H1 (cell line): ENCODE results near the gene HS2ST1. TPM values are rescaled to one million over a fixed set of nuclear protein-coding genes. Genes with fewer than 3 reads are reported as not detected.

ENCODE experiments used
- CTCF ChIA-PET: fragments of 300-600 bp; sonication (Branson Sonifier 250); formaldehyde crosslinking; loops from one replicate; lab custom pipeline; 2021; ENCODE audit not compliant: partially characterized antibody; lab: Charles Lee
- POLR2A ChIA-PET: fragments of 300-600 bp; sonication (Branson Sonifier 250); formaldehyde crosslinking; loops from one replicate; lab custom pipeline; 2021; ENCODE audit warnings: inconsistent platforms; ENCODE audit not compliant: partially characterized antibody; lab: Charles Lee
- DNase-seq, 2 experiments: peaks; one replicate each; pipeline versions ENCODE4 v3.0.0 to v3.0.0-alpha.2; 2010 to 2022; ENCODE audit warnings: low spot score in 2 of 2, low read depth in 1 of 2, mixed read lengths in 1 of 2
- FAIRE-seq: peaks from 2 replicates; lab custom pipeline; 2011; peaks lifted over from hg19 to GRCh38; lab: Jason Lieb, UNC
- H2AFZ ChIP-seq: 2 replicates; pipeline ENCODE4 v1.8.1; 2012; ENCODE audit warnings: low read length, inconsistent platforms
- H2AK5ac ChIP-seq: 2 replicates; pipeline ENCODE4 v1.6.1; 2013; ENCODE audit warnings: low read depth, low read length
- H2BK120ac ChIP-seq: replicated peaks from 2 replicates; pipeline ENCODE3; 2013; ENCODE audit warnings: low read depth, low read length, inconsistent platforms
- H2BK12ac ChIP-seq: 2 replicates; pipeline ENCODE4 v1.6.1; 2013; ENCODE audit warnings: low read depth, low read length
- H2BK15ac ChIP-seq: 2 replicates; pipeline ENCODE4 v1.6.1; 2013; ENCODE audit warnings: low read length
- H2BK20ac ChIP-seq: 2 replicates; pipeline ENCODE4 v1.6.1; 2013; ENCODE audit warnings: low read length
- H2BK5ac ChIP-seq: 2 replicates; pipeline ENCODE4 v1.6.1; 2013; ENCODE audit warnings: low read depth, low read length
- H3K14ac ChIP-seq: 2 replicates; pipeline ENCODE4 v1.6.1; 2013; ENCODE audit warnings: inconsistent platforms; ENCODE audit not compliant: insufficient read length
- H3K18ac ChIP-seq: 2 replicates; pipeline ENCODE4 v1.6.1; 2013; ENCODE audit warnings: low read length; ENCODE audit errors: extremely low read depth
- H3K23ac ChIP-seq: 2 replicates; pipeline ENCODE4 v1.6.1; 2013; ENCODE audit warnings: inconsistent platforms; ENCODE audit not compliant: insufficient read length
- H3K23me2 ChIP-seq: 2 replicates; pipeline ENCODE4 v1.6.1; 2013; ENCODE audit warnings: low read depth, low read length
- H3K27ac ChIP-seq: 2 replicates; pipeline ENCODE4 v1.6.1; 2011; ENCODE audit warnings: low read depth, low read length, inconsistent platforms
- H3K27me3 ChIP-seq, 4 experiments: replicated peaks in 1 of 4; 1 replicate in 1 of 4; 2 replicates in 3 of 4; pipeline versions ENCODE4 v1.6.1 to v1.8.1; 2011 to 2013; ENCODE audit warnings: low read length in 3 of 4, mild to moderate bottlenecking in 3 of 4, inconsistent platforms in 2 of 4, mixed read lengths in 2 of 4, moderate library complexity in 1 of 4; ENCODE audit not compliant: control insufficient read depth in 3 of 4, insufficient read depth in 3 of 4; ENCODE audit errors: extremely low read depth in 1 of 4
- H3K36me3 ChIP-seq, 4 experiments: 2 replicates each; pipeline versions ENCODE4 v1.6.1 to v1.8.1; 2011 to 2013; ENCODE audit warnings: mild to moderate bottlenecking in 4 of 4, low read length in 3 of 4, moderate library complexity in 2 of 4, control low read depth in 1 of 4, inconsistent platforms in 1 of 4; ENCODE audit not compliant: insufficient read depth in 4 of 4, control insufficient read depth in 2 of 4
- H3K4ac ChIP-seq: replicated peaks from 2 replicates; pipeline ENCODE3; 2013; ENCODE audit warnings: low read length, low read depth, mixed read lengths, inconsistent platforms; ENCODE audit not compliant: insufficient read length
- H3K4me1 ChIP-seq, 4 experiments: replicated peaks in 1 of 4; 1 replicate in 1 of 4; 2 replicates in 3 of 4; pipeline versions ENCODE4 v1.6.1 to v1.8.1; 2011 to 2013; ENCODE audit warnings: low read length in 3 of 4, inconsistent platforms in 2 of 4, mixed read lengths in 1 of 4; ENCODE audit not compliant: insufficient read depth in 4 of 4, control insufficient read depth in 3 of 4
- H3K4me2 ChIP-seq, 2 experiments: 2 replicates each; pipeline versions ENCODE4 v1.6.1 to v1.8.1; 2011 to 2013; ENCODE audit warnings: low read depth in 2 of 2, low read length in 2 of 2, control low read depth in 1 of 2, inconsistent platforms in 1 of 2, mild to moderate bottlenecking in 1 of 2; ENCODE audit not compliant: insufficient read depth in 1 of 2
- H3K4me3 ChIP-seq, 4 experiments: fragments of 200-600, 300-600 bp in 1 of 4; sonication (generic), shearing (Covaris generic), sonication (Bioruptor Twin) in 1 of 4; 2 replicates each; pipeline versions ENCODE4 v1.5.1 to v1.8.1; 2011 to 2016; ENCODE audit warnings: low read length in 4 of 4, low read depth in 3 of 4, control low read depth in 2 of 4, inconsistent platforms in 2 of 4, mild to moderate bottlenecking in 2 of 4, mixed read lengths in 1 of 4, moderate library complexity in 1 of 4; ENCODE audit not compliant: insufficient read depth in 2 of 4; ENCODE audit errors: extremely low read depth in 1 of 4
- H3K56ac ChIP-seq: replicated peaks from 2 replicates; pipeline ENCODE3; 2013; ENCODE audit warnings: low read depth, mild to moderate bottlenecking, mixed read lengths, low read length, inconsistent platforms; ENCODE audit not compliant: insufficient read length
- H3K79me1 ChIP-seq: 2 replicates; pipeline ENCODE4 v1.6.1; 2013; ENCODE audit warnings: low read depth, low read length, control low read depth
- H3K79me2 ChIP-seq, 2 experiments: 2 replicates each; pipeline versions ENCODE4 v1.6.1 to v1.8.1; 2012 to 2013; ENCODE audit warnings: low read length in 2 of 2, mild to moderate bottlenecking in 2 of 2, inconsistent platforms in 1 of 2; ENCODE audit not compliant: insufficient read depth in 2 of 2, control insufficient read depth in 1 of 2
- H3K9ac ChIP-seq, 4 experiments: replicated peaks in 1 of 4; 1 replicate in 1 of 4; 2 replicates in 3 of 4; pipeline versions ENCODE4 v1.6.1 to v1.8.1; 2011 to 2013; ENCODE audit warnings: low read depth in 3 of 4, low read length in 3 of 4, control low read depth in 2 of 4, mild to moderate bottlenecking in 2 of 4, moderate library complexity in 2 of 4, inconsistent platforms in 1 of 4; ENCODE audit errors: extremely low read depth in 1 of 4
- H3K9me3 ChIP-seq, 2 experiments: 2 replicates each; pipeline versions ENCODE4 v1.6.1 to v1.8.1; 2012 to 2013; ENCODE audit warnings: mild to moderate bottlenecking in 2 of 2, moderate library complexity in 2 of 2, control low read depth in 1 of 2, inconsistent platforms in 1 of 2, low read depth in 1 of 2, low read length in 1 of 2, mixed read lengths in 1 of 2; ENCODE audit not compliant: insufficient read depth in 2 of 2
- H4K20me1 ChIP-seq, 2 experiments: replicated peaks in 1 of 2; 2 replicates each; pipeline versions ENCODE3 to v1.8.1; 2011 to 2013; ENCODE audit warnings: inconsistent platforms in 2 of 2, low read length in 2 of 2, mild to moderate bottlenecking in 1 of 2; ENCODE audit not compliant: insufficient read depth in 2 of 2, control insufficient read depth in 1 of 2
- H4K5ac ChIP-seq: 2 replicates; pipeline ENCODE4 v1.6.1; 2013; ENCODE audit warnings: low read length, low read depth, mixed read lengths, inconsistent platforms; ENCODE audit not compliant: insufficient read length
- H4K8ac ChIP-seq: 2 replicates; pipeline ENCODE4 v1.8.0; 2013; ENCODE audit warnings: mild to moderate bottlenecking, moderate library complexity, low read length, inconsistent platforms; ENCODE audit not compliant: insufficient read depth; ENCODE audit errors: extremely low read depth
- H4K91ac ChIP-seq: replicated peaks from 2 replicates; pipeline ENCODE3; 2013; ENCODE audit warnings: low read length, mixed read lengths, inconsistent platforms; ENCODE audit not compliant: insufficient read length
- CHD1 ChIP-seq: IDR thresholded peaks from 2 replicates; pipeline ENCODE4 v1.6.1; 2012; ENCODE audit warnings: low read depth, low read length, improper control_type of control experiment
- WGBS, 2 experiments: shearing (Covaris generic) in 1 of 2; methylation state at CpG; one replicate each; pipeline versions ENCODE4 v1.1.6 to v1.1.7; 2013 to 2015; ENCODE audit warnings: low lambda C conversion rate in 2 of 2, mixed read lengths in 2 of 2, inconsistent platforms in 1 of 2, low coverage in 1 of 2, missing lambda C conversion rate in 1 of 2; ENCODE audit not compliant: insufficient replicate concordance in 2 of 2, insufficient coverage in 1 of 2, insufficient read length in 1 of 2; ENCODE audit errors: extremely low coverage in 1 of 2, missing lambda C conversion rate in 1 of 2; 5-methylcytosine and 5-hydroxymethylcytosine counted together
- polyA plus RNA-seq, 7 experiments: library from polyadenylated mRNA; depleted of rRNA in 3 of 7; stranded (reverse) in 5 of 7; unstranded in 2 of 7; fragments of >200 nt in 5 of 7; fragments of 200-250 nt in 2 of 7; gene quantifications; 1 replicate in 5 of 7; 2 replicates in 1 of 7; 4 replicates in 1 of 7; pipeline versions ENCODE4 v1.2.1 to v1.2.3, GENCODE V29; 2011 to 2013; ENCODE audit warnings: missing spikeins in 2 of 7, mixed read lengths in 2 of 7
- total RNA-seq: library from RNA; stranded (reverse); fragmentation: NEBNext Ultra II Directional; extraction: Animal tissue kit (Norgen Biotek cat#: 25700); gene quantifications from 2 replicates; pipeline ENCODE4 v1.2.1, GENCODE V29; 2021

HS2ST1 gene
- total and polyA plus RNA-seq, 2 of the 8 experiments (the other 6 are each of a cell fraction or from before 2014, with no cell fraction given) = 5.2 to 28.3 TPM

DNA sequence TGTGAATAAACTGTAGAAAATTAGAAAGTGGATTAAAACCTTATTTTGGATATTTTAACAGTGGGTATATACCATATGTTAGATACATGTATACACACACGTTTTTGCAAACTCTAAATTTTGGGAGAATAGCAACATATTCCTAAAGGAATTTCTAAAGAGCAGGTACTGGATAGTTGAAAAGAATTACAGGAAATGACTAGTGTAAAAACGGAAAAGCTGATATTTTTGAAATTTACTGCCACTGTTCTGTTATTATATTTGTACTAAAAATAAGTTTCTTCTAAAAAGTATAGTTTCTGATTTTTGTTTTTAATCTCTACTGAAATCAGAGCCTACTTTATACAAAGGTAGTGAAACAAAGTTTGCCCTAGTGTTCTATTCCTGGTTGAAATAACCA, 114.1 kb downstream of the HS2ST1 start:
- FAIRE-seq = no peak
- Histone ChIP-seq H3K36me3 (no peaks in the 10 kb centered on the region), H3K79me2 (peaks cover 0 to 43% of the 10 kb centered on the region in 2 experiments; a peak in 2 of 4 replicates), H4K91ac (no peak overlapping the region), H2AK5ac (no peak overlapping the region), H4K8ac (no peak overlapping the region), H3K79me1 (no peaks in the 10 kb centered on the region), H2BK12ac (no peak overlapping the region), H3K23me2 (no peaks in the 10 kb centered on the region), H3K4me3 (no peak overlapping the region), H3K9ac (no peak overlapping the region), H3K23ac (no peak overlapping the region), H2BK120ac (no peak overlapping the region), H3K4ac (no peak overlapping the region), H3K27ac (no peak overlapping the region), H4K20me1 (peaks cover 0 to 2% of the 10 kb centered on the region in 2 experiments), H2BK15ac (no peak overlapping the region), H3K4me2 (no peak overlapping the region), H3K56ac (no peak overlapping the region), H2BK5ac (no peak overlapping the region), H3K14ac (no peak overlapping the region), H4K5ac (no peak overlapping the region), H2AFZ (no peak overlapping the region), H3K9me3 (no peaks in the 10 kb centered on the region), H3K4me1 (peaks cover 0 to 2% (median 0%) of the 10 kb centered on the region in 4 experiments; a peak in 1 of 7 replicates), H3K27me3 (no peaks in the 10 kb centered on the region), H3K18ac (no peak overlapping the region), H2BK20ac (no peak overlapping the region)
- WGBS, 2 experiments = 87% methylated on average over 2 of the region's 2 CpGs; no CpG with 5 or more reads in 1 of the 2 experiments
- ChIA-PET CTCF (no interaction called here), POLR2A (interaction anchor here (0.7 kb wide), 1 partner anchor 84 kb away, joined by 3 read pairs; no protein-coding TSS in a partner anchor)
- DNase-seq = no peak
- TF ChIP-seq CHD1 = no peak
